WI38 (cell line): ENCODE measurements around the gene TBC1D23.

Experiments
- H3K4me3 ChIP-seq: 2 replicates; pipeline ENCODE4 v1.5.1; 2011; ENCODE audit warnings: low read depth, mild to moderate bottlenecking, control low read depth, low read length
- CTCF ChIP-seq: IDR thresholded peaks from 2 replicates; pipeline ENCODE4 v1.5.1; 2012; ENCODE audit warnings: low read depth, mild to moderate bottlenecking, control low read depth, low read length

TBC1D23 gene

GRCh38 chr3:100244264-100244663, 16.5 kb upstream of the TBC1D23 start:
- TF ChIP-seq CTCF = no peak
- no peak overlapping the region for H3K4me3 ChIP-seq

DNA sequence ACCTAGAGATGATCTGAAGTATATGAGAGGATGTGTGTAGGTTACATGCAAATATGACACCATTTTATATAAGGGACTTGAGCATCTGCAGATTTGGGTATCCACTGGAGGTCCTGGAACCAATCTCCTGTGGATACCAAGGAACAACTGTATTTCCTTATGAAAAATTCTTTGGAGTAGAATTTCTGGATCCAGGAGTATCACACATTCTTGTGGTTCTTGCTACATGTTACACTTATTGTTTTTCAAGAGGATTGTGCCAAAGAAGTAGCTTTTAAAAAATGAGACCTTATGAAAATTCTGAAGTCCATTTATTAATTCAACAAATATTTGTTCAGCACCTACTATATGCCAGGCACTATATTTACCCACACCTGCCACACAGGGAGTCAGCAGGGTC, 15.7 kb upstream of the TBC1D23 start:
- no peak for TF ChIP-seq CTCF
- H3K4me3 ChIP-seq = no peak overlapping the region

- no peak overlapping the region for H3K4me3 ChIP-seq
- TF ChIP-seq CTCF = no peak
These were observed 14.9 kb upstream of the TBC1D23 start for GRCh38 chr3:100245927-100246326.

DNA sequence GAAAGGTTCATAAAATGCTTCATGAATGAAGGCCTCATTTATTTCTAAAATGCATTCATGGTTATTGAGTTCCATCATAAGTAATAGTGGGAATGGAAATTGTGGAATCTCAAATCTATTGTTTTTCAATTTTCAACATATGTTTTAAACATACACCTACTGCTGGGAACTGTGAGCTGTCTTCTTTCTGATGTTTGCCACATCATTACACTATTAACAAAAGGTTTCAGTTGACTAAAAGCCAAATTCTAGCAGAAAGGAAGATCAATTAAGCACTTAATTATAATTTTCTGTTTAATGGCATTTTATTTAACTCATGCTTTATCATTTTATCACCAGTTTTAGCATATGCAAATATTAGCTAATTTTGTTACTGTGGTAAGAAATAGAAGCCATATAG, 13.8 kb upstream of the TBC1D23 start:
- TF ChIP-seq CTCF = no peak
- H3K4me3 ChIP-seq = no peak overlapping the region

DNA sequence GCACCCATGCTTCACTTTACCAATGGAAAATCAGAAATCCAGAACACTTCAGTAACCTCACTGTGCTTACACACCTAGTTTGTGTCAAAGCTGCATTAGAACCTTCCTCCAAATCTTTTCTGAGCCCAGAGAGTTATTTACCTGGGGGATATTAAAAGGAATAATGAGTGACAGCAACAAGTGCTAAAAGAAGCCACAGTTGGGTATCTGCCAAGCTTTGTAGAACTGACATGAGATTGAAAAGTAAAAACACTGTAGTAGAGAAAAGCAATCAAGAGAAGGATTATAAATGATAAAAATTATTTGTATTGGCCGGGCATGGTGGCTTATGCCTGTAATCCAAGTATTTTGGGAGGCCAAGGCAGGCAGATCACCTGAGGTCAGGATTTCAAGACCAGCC, 8.8 kb upstream of the TBC1D23 start:
- H3K4me3 ChIP-seq = no peak overlapping the region
- TF ChIP-seq CTCF = no peak

- peak; percentile 83 for TF ChIP-seq CTCF
These were observed 6.5 kb upstream of the TBC1D23 start for GRCh38 chr3:100254168-100254777.

DNA sequence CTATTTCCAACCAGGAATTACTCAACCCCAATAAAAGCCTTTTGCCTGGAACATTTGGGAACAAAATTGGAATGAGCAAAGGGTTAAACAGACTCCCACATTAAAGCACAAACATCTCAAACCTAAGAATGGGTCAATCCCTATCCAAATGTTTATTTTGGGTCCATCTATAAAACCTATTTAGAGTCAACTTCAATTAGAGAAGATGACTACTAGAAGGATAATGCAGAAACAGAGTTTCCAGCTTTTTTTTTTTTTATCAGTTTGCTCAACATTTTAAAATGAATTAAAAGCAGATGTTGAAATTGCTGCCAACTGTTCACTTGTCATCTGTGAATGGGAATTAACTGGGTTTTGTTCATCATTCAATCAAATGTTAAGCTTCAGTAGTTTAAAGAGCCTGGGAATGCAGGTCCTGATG, 4.1 kb upstream of the TBC1D23 start:
- TF ChIP-seq CTCF = no peak
- no peak overlapping the region for H3K4me3 ChIP-seq

More at GRCh38 chr3:100254168-100254777, 6.5 kb upstream of the TBC1D23 start:
- no peak overlapping the region for H3K4me3 ChIP-seq
